Measurements from ENCODE around the gene THSD4.

The THSD4 gene

DNA sequence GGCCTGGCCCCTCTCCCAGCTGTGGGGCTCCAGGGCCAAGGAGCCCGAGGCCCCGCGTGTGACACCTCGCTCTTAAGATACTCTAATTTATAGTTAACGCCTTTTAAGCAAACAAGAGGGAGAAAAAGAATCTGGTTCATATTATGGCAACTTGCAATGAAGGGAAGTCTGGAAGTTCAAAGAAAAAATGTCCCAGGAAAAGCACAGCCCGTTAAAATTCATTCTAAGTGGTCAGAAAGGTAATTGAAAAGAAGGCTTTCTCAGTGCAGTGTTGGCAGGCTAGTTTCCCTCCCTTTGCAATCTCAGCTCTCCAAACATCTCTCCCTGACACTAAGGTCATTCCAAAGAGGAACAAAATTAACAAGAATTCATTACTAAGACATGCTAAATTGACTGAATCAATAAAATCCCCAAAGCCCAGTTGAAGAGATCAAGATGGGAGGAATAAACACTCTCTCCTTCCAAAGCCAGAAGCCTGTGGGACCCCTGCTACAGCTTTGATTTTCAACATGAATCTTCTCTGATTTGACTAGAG lies 339.3 kb downstream of the THSD4 start:
- DNase-seq (ENCODE audit: low read depth in 2 of 2), result no peak

DNA sequence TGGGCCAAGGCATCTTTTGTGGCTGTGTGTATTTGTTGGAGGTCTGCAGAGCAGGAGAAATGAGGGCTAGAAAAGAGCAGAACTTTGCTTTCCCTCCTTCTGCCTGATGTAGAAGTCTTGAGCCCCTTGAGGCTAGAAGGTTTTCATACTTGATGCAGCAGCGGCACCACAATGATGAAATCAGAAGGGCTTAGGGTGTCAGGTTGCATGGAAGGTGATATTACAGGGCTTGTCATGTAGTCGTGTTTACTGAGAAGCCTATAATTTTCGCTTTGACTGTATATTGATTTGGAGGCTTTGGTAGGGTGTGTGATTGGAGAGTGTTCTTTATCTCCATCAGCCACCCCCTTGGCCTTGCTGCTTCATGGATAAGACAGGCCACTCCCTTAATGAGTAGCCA lies 339.8 kb downstream of the THSD4 start:
- DNase-seq (ENCODE audit: low read depth in 2 of 2), result no peak

- no peak for DNase-seq (ENCODE audit: low read depth in 2 of 2)
Measured at GRCh38 chr15:71455878-71456277, 340.6 kb downstream of the THSD4 start.

GRCh38 chr15:71456362-71456761 lies 341.1 kb downstream of the THSD4 start:
- DNase-seq (ENCODE audit: low read depth in 2 of 2), result no peak

DNA sequence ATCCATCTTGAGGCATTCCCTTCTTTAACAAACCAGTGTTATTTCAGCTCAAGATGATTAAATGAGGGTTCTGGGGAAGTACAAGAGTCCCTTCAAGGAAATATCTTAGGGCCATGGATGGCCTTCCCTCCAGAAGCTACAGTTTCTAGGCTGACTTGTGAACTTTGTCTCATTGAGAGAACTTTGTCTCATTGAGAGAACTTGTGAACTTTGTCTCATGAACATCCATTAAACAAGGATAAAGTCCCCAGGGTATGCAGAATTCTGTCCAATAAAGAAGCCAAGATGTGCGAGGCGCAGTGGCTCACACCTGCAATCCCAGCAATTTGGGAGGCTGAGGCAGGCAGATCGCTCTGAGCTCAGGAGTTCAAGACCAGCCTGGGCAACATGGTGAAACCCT lies 341.5 kb downstream of the THSD4 start:
- no peak for DNase-seq (ENCODE audit: low read depth in 2 of 2)

DNA sequence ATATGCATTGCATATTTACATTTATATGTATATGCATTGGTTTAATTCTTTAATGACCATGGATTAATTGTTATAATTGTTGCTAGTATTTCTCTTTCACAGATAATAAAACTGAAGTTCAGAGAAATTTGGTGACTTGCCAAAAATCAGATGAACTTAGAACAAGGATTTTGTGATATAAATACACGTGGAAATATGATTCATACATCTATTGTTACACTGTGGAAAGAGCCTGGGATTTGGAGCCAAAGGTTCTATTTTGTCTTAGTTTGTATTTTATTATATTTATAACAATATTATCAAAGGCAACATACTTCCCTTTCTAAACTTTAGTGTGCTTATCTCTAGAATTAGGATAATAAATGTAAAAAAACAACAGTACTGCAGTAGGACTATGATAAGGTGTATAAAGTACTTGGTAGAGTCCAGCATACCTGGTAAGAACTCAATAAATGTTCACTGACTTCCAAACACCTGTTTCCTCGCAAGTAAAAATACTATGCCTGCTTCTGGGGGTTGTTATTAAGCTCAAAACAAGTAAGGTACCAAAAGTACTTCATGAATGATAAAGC lies 342.9 kb downstream of the THSD4 start:
- DNase-seq (ENCODE audit: low read depth in 2 of 2), result no peak

DNA sequence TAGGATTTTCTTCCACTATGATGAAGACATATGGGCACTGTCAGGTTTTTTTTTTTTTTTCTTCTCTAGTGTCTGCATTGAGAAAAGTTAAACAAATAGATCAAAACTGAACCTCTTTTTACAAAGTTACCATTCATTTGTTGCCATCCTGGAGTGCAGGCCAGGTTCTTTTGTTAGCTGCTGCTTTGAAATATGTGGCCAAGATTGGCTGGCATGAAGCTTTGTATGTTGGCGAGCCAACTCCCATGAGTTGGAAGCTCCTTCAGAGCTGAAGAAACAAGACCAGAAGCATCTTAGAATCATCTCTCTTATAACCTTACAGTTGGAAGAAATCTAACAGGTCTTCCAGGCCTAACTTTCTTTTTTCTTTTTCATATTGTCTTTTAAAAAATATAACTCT lies 346.5 kb downstream of the THSD4 start:
- no peak for DNase-seq (ENCODE audit: low read depth in 2 of 2)

GRCh38 chr15:71462638-71463037 lies 347.4 kb downstream of the THSD4 start:
- no peak for DNase-seq (ENCODE audit: low read depth in 2 of 2)

GRCh38 chr15:71463156-71463665 lies 347.9 kb downstream of the THSD4 start:
- DNase-seq (ENCODE audit: low read depth in 2 of 2), result peak; percentile 47 to 50

GRCh38 chr15:71465131-71465955 lies 350.1 kb downstream of the THSD4 start:
- no peak for DNase-seq (ENCODE audit: low read depth in 2 of 2)

GRCh38 chr15:71468715-71469114 lies 353.4 kb downstream of the THSD4 start:
- no peak for DNase-seq (ENCODE audit: low read depth in 2 of 2)

DNA sequence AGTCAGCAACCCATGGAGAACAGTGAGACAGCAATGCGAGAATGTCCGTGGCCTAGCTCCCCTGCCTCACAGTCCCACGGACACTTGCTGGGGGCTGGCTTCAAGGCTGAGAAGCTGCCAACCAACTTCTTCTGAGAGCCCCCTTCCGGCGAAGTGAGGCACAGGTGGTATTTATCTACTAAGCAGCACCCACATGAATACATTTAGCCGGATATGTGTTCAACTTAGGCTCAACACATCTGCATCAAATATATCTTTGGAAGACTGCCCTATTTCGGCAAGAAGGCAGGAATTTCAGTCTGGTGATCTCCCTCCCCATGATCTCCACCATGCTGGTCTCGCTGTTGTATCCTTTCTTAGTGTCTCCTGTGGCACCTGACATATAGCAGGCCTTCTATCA lies 354.1 kb downstream of the THSD4 start:
- DNase-seq (ENCODE audit: low read depth in 2 of 2), result peak; percentile 72 to 74

DNA sequence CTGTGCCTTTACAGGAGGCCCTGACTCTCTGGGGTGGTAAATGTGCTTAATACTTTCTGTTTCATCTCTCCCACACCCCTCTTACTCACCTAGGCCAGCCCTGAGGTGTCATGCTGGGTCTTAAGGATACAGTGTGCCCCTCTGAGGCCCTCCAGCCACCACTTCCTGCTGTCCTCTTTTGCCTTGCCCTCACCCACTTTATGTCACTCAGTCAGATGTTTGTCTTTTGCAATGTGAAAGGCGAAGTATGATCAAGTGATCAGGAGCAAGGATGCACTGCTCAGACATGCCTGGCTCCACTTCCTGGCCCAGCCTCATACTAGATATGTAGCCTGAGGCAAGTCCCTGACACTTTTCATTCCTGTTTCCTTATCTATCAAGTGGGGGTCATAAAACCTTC lies 356.1 kb downstream of the THSD4 start:
- no peak for DNase-seq (ENCODE audit: low read depth in 2 of 2)

DNA sequence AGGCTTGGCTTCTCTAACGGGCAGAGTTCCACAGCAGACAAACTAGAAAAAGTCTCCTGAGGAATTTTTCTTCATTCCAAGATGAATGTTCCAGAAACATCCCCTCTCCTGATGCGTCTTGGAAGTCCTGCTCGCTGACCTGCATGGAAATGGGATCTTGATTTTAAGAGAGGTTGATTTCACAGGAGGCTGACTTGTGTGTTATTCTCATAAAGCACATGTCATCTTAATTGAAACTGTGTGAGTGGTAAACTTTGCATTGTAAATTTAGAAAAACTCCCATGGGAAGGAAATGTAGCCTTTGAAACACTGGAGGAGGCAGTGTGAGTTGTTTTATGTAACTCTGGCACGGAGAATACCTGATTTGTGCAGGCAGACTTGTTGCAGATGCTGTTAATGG lies 357.3 kb downstream of the THSD4 start:
- no peak for DNase-seq (ENCODE audit: low read depth in 2 of 2)

DNA sequence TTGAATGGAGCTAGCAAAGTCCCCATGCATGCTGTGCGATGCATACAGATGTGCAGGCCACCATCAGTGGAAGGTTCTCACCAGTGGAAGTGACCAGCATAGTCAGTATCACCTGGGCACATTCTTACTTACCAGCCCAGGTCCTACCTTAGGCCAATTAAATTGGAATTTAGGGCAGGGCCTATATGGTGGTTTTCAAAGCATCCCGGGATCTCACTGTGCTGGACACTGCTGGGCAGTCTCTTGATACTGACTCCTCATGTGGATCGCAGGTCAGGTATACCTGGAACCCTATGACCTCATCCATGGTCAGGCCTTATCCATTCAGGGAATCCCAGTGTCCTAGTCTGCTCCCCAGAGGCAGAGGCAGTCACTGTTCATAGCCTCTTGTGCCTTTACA lies 358.5 kb downstream of the THSD4 start:
- DNase-seq (ENCODE audit: low read depth in 2 of 2), result no peak

- DNase-seq (ENCODE audit: low read depth in 2 of 2), result no peak
Measured at GRCh38 chr15:71476823-71477222, 361.6 kb downstream of the THSD4 start.

DNA sequence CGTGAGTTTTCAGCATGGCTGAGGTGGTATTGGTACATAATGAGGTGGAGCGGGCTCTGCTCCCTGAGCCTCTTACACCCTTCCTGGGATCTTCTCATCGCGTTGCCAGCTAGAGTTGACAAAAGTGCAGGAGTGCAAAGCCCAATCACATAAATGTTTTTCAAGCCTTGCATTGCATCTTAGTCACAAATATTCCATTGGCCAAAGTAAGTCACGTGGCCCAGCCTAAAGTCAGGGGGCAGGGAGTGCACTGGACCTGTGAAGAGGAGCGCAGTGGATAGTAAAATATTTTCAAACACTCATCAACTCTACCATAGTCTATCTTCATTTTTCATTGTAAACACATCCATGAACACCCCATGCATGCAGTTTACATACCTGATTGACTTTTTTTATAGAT lies 365.3 kb downstream of the THSD4 start:
- no peak for DNase-seq (ENCODE audit: low read depth in 2 of 2)

DNA sequence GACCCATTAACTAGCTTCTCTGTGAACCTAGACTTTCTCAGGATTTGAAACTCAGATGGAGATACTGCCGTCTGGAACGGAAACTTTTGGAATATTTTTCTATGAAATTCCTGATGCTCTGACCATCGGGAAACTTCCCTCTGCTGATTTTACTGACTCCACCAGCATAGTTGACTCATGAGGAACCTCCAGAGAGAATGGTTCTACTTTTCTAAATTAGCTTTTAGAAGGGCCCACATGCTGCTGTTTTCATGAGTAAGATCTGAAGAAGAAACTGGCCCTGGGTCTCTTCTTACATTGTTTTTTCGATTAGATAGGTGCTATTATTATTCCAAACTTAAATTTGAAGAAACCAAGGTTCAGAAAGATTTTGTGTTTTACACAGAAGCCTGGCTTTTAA lies 368.8 kb downstream of the THSD4 start:
- no peak for DNase-seq (ENCODE audit: low read depth in 2 of 2)

DNA sequence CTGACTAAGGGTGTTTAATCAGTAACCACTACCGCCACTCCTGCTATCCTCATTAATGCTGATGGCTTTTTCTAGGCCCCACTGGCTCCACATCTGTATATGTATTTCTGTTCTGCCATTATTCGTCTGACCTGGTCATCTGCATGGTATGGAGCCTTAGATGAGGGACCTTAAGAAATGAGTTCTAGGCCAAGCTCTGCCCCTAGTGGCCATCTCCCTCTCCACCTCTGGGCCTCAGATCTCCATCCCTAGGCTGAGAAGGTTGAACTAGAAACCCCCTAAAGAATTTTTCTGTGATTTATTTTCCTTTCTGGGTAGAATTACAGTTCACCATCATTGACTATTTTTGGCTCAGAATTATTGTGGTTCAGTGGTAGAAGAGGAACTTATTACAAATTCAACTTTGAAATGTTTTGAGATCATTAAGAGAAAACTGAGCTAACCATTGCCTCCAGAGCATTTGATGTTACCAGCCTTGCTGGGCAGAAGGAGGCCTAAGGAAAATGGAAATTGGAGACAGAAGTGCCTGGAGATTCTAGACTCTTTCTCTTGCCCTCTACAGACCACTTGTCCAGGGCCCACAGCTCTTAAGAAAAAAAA lies 369.9 kb downstream of the THSD4 start:
- DNase-seq (ENCODE audit: low read depth in 2 of 2), result no peak

GRCh38 chr15:71489570-71489969 lies 374.3 kb downstream of the THSD4 start:
- DNase-seq (ENCODE audit: low read depth in 2 of 2), result no peak

GRCh38 chr15:71493526-71493925 lies 378.3 kb downstream of the THSD4 start:
- DNase-seq (ENCODE audit: low read depth in 2 of 2), result no peak

GRCh38 chr15:71494563-71495397 lies 379.5 kb downstream of the THSD4 start:
- DNase-seq (ENCODE audit: low read depth in 2 of 2), result no peak

Data from fibroblast of skin of left biceps (primary cell).